OCI-LY1 (cell line): ENCODE results near the gene CTNNA3.
A peak's percentile ranks its signal among the peaks of the same experiment; 100 is the strongest.

Experiments
- H2AFZ ChIP-seq: fragments of 200-600 bp; sonication (generic), shearing (Covaris generic); 2 replicates; pipeline ENCODE4 v1.6.0; 2014; ENCODE audit warnings: antibody characterized with exemption, mild to moderate bottlenecking, low read length
- H3F3A ChIP-seq: fragments of 200-600 bp; sonication (generic), shearing (Covaris generic); 2 replicates; pipeline ENCODE4 v1.6.0; 2014; ENCODE audit warnings: mild to moderate bottlenecking, antibody characterized with exemption, low read length, moderate library complexity; ENCODE audit not compliant: insufficient read depth
- H3K27ac ChIP-seq: fragments of 200-600 bp; sonication (generic); 2 replicates; pipeline ENCODE4 v1.5.1; 2014; ENCODE audit warnings: low read length, mixed run types, mild to moderate bottlenecking, low read depth; ENCODE audit not compliant: poor library complexity, severe bottlenecking
- H3K27me3 ChIP-seq: fragments of 200-600 bp; sonication (generic); 2 replicates; pipeline ENCODE4 v1.6.0; 2014; ENCODE audit warnings: antibody characterized with exemption, mild to moderate bottlenecking, low read length, moderate library complexity; ENCODE audit not compliant: insufficient read depth
- H3K36me3 ChIP-seq: fragments of 200-600 bp; sonication (generic); 2 replicates; pipeline ENCODE4 v1.6.1; 2014; ENCODE audit warnings: mild to moderate bottlenecking, antibody characterized with exemption, low read length, moderate library complexity, mixed read lengths; ENCODE audit not compliant: insufficient read depth
- H3K4me1 ChIP-seq: fragments of 200-600 bp; sonication (generic); 2 replicates; pipeline ENCODE4 v1.5.1; 2014; ENCODE audit warnings: mild to moderate bottlenecking, low read length, moderate library complexity; ENCODE audit not compliant: insufficient read depth, severe bottlenecking
- H3K4me2 ChIP-seq: fragments of 200-600 bp; sonication (generic), shearing (Covaris generic); 2 replicates; pipeline ENCODE4 v1.6.1; 2014; ENCODE audit warnings: low read length
- H3K4me3 ChIP-seq: fragments of 200-600 bp; sonication (generic); 2 replicates; pipeline ENCODE4 v1.5.1; 2014; ENCODE audit warnings: low read length, low read depth, mild to moderate bottlenecking, mixed read lengths; ENCODE audit not compliant: poor library complexity, severe bottlenecking
- H3K79me2 ChIP-seq: fragments of 200-600 bp; shearing (Covaris generic); 2 replicates; pipeline ENCODE4 v1.6.1; 2016; ENCODE audit warnings: mixed run types, low read length, mixed read lengths; ENCODE audit not compliant: insufficient read depth
- H3K9ac ChIP-seq: fragments of 200-600 bp; sonication (generic), shearing (Covaris generic); 2 replicates; pipeline ENCODE4 v1.6.1; 2014; ENCODE audit warnings: mild to moderate bottlenecking, low read length, mixed read lengths
- H3K9me2 ChIP-seq: fragments of 200-600 bp; sonication (generic), shearing (Covaris generic); 2 replicates; pipeline ENCODE4 v1.6.1; 2014; ENCODE audit warnings: low read depth, mild to moderate bottlenecking, low read length, mixed read lengths
- H3K9me3 ChIP-seq: fragments of 200-600 bp; shearing (Covaris generic); 2 replicates; pipeline ENCODE4 v1.6.1; 2014; ENCODE audit warnings: low read length, mixed read lengths
- H4K20me1 ChIP-seq: fragments of 200-600 bp; sonication (generic), shearing (Covaris generic); 2 replicates; pipeline ENCODE4 v1.6.0; 2016; ENCODE audit warnings: mild to moderate bottlenecking, low read length; ENCODE audit not compliant: insufficient read depth
- EZH2 ChIP-seq: fragments of 200-600 bp; sonication (generic), shearing (Covaris generic); IDR thresholded peaks from 2 replicates; pipeline ENCODE4 v1.8.0; 2017; ENCODE audit warnings: borderline replicate concordance, mixed run types, mild to moderate bottlenecking, antibody characterized with exemption, low read length, moderate library complexity, mixed read lengths
- TF ChIP-seq, protein P1 (sequence below): fragments of 200-600 bp; sonication (generic), shearing (Covaris generic); IDR thresholded peaks from 2 replicates; pipeline ENCODE4 v1.5.1; 2017; ENCODE audit warnings: mild to moderate bottlenecking, antibody characterized with exemption, low read length, moderate library complexity, mixed read lengths

The CTNNA3 gene

DNA sequence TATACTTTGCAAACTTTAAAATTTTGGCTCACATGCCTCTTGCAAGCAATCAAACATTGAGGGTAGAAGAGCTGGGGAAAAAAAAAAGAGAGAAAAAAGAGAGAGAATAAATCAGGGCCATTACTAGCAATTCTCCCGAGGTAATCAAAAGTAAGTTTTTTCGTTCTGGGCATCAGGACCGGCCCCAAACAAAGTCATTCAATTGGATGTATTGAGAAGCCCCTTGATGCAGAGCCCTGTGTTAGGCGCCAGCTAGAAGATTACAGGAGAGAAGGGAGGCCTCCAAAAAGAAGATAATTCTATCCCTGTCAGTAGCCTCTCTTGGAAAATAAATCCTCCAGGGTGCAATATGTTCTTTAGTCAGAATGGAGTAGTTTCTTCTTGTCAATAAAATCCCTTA lies 2.2 kb upstream of the CTNNA3 start:
- H3K27ac ChIP-seq, result no peak overlapping the region
- H3K9me2 ChIP-seq, result no peaks in the 10 kb centered on the region
- TF ChIP-seq EZH2, result no peak
- TF ChIP-seq, protein P1, sequence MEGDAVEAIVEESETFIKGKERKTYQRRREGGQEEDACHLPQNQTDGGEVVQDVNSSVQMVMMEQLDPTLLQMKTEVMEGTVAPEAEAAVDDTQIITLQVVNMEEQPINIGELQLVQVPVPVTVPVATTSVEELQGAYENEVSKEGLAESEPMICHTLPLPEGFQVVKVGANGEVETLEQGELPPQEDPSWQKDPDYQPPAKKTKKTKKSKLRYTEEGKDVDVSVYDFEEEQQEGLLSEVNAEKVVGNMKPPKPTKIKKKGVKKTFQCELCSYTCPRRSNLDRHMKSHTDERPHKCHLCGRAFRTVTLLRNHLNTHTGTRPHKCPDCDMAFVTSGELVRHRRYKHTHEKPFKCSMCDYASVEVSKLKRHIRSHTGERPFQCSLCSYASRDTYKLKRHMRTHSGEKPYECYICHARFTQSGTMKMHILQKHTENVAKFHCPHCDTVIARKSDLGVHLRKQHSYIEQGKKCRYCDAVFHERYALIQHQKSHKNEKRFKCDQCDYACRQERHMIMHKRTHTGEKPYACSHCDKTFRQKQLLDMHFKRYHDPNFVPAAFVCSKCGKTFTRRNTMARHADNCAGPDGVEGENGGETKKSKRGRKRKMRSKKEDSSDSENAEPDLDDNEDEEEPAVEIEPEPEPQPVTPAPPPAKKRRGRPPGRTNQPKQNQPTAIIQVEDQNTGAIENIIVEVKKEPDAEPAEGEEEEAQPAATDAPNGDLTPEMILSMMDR, result no peak
- H4K20me1 ChIP-seq, result no peaks in the 10 kb centered on the region
- no peaks in the 10 kb centered on the region for H3K79me2 ChIP-seq
- H3K4me2 ChIP-seq, result no peak overlapping the region
- no peaks in the 10 kb centered on the region for H3F3A ChIP-seq
- H3K9ac ChIP-seq, result no peak overlapping the region
- no peaks in the 10 kb centered on the region for H3K27me3 ChIP-seq
- H2AFZ ChIP-seq, result no peak overlapping the region
- no peaks in the 10 kb centered on the region for H3K9me3 ChIP-seq
- peaks cover 6% of the 10 kb centered on the region for H3K4me1 ChIP-seq
- no peaks in the 10 kb centered on the region for H3K36me3 ChIP-seq
- no peak overlapping the region for H3K4me3 ChIP-seq

DNA sequence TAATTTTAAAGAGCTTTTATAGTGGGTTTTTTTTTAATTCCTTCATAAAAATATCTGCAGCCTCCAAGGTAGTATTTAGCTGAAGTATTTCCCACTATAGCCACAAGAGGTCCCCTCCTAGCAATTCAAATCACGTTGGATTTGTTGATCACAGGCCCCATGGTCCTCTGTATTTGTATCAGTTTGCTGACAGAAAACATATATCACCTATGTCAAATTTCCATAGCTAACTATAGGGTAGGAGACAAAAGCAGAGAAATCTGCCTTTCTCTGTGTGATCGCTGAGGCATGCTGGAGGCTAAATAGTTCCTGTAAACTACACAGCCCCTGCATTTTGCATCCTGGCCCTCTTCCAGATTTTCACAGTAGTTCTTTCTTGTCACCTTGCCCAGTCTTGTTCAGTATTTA lies 1.7 kb upstream of the CTNNA3 start:
- H4K20me1 ChIP-seq, result no peaks in the 10 kb centered on the region
- H3K9me2 ChIP-seq, result no peaks in the 10 kb centered on the region

DNA sequence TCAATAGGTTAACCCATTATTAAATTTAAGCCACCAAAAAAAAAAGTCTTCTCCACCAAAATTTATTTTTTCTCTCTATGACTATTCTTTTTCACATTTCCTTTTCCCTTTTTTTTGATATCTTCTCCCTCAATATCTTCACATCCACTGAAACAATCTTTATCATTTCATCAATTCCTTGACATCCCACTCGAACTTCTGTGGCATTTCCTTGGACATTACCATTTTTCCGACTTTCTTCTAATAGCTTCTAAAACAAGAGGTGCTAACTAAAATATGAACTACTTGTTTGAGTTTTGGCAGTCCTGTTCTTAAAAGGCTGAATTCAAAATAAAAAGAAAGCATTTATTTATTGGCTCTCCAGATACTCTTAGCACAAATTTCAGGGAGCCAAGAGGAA lies 684 bp upstream of the CTNNA3 start:
- H3K9ac ChIP-seq, result no peak overlapping the region
- H3K27ac ChIP-seq, result no peak overlapping the region
- H3K79me2 ChIP-seq, result no peaks in the 10 kb centered on the region
- no peak overlapping the region for H2AFZ ChIP-seq
- no peaks in the 10 kb centered on the region for H4K20me1 ChIP-seq
- H3K9me2 ChIP-seq, result no peaks in the 10 kb centered on the region
- no peak overlapping the region for H3K4me3 ChIP-seq
- H3K9me3 ChIP-seq, result no peaks in the 10 kb centered on the region
- H3K4me2 ChIP-seq, result no peak overlapping the region
- TF ChIP-seq, protein P1, result no peak
- no peak for TF ChIP-seq EZH2
- H3K36me3 ChIP-seq, result no peaks in the 10 kb centered on the region
- no peaks in the 10 kb centered on the region for H3F3A ChIP-seq
- H3K4me1 ChIP-seq, result peaks cover 6% of the 10 kb centered on the region
- H3K27me3 ChIP-seq, result no peaks in the 10 kb centered on the region

More for the DNA sequence above, 1.7 kb upstream of the CTNNA3 start:
- Histone ChIP-seq H3K27me3 (no peaks in the 10 kb centered on the region), H3K4me1 (peaks cover 6% of the 10 kb centered on the region), H3F3A (no peaks in the 10 kb centered on the region), H3K4me3 (no peak overlapping the region), H3K27ac (no peak overlapping the region), H3K9me3 (no peaks in the 10 kb centered on the region), H3K4me2 (no peak overlapping the region), H3K79me2 (no peaks in the 10 kb centered on the region), H3K9ac (no peak overlapping the region), H2AFZ (no peak overlapping the region), H3K36me3 (no peaks in the 10 kb centered on the region)
- TF ChIP-seq, protein P1, result peak; percentile 64
- no peak for TF ChIP-seq EZH2
